HCT116 (cell line): ENCODE results near the gene IL10RB.
"Not testable (repeated sequence)": the region's sequence is repeated elsewhere in the genome, so short reads cannot be mapped to it uniquely, and the experiment has no call there.

ENCODE experiments used
- EGR1 ChIP-seq: IDR thresholded peaks from 2 replicates; pipeline ENCODE4 v1.6.1; 2012; ENCODE audit warnings: low read depth
- ELF1 ChIP-seq: IDR thresholded peaks from 2 replicates; pipeline ENCODE4 v1.6.1; 2012; ENCODE audit warnings: low read depth, borderline replicate concordance
- EZH2 ChIP-seq: fragments of 200-600 bp; sonication (generic); IDR thresholded peaks from 2 replicates; pipeline ENCODE4 v1.6.1; 2017; ENCODE audit warnings: antibody characterized with exemption, mixed run types
- EZH2phosphoT487 ChIP-seq: fragments of 200-600 bp; IDR thresholded peaks from 2 replicates; pipeline ENCODE4 v1.6.1; 2018; ENCODE audit warnings: antibody characterized with exemption, borderline replicate concordance
- POLR2A ChIP-seq: IDR thresholded peaks from 2 replicates; pipeline ENCODE4 v1.7.0; 2011; ENCODE audit warnings: borderline replicate concordance; ENCODE audit not compliant: insufficient read depth, insufficient read length; ENCODE audit errors: extremely low read depth
- POLR2AphosphoS5 ChIP-seq: IDR thresholded peaks from 2 replicates; pipeline ENCODE4 v1.6.1; 2011; ENCODE audit warnings: mild to moderate bottlenecking, low read depth, low read length, moderate library complexity
- SP1 ChIP-seq: IDR thresholded peaks from 2 replicates; pipeline ENCODE4 v1.6.1; 2012; ENCODE audit warnings: low read depth
- SRF ChIP-seq: IDR thresholded peaks from 2 replicates; pipeline ENCODE4 v1.6.1; 2012; ENCODE audit warnings: low read depth
- YY1 ChIP-seq: IDR thresholded peaks from 2 replicates; pipeline ENCODE4 v1.6.1; 2011; ENCODE audit warnings: low read length, low read depth, moderate library complexity, mild to moderate bottlenecking; ENCODE audit not compliant: insufficient replicate concordance; ENCODE audit errors: extremely low read depth
- ZNF274 ChIP-seq: fragments of 200-500 bp; sonication (Bioruptor generic); IDR thresholded peaks from 2 replicates; pipeline ENCODE4 v1.6.1; 2014; ENCODE audit warnings: mild to moderate bottlenecking, low read depth, low read length, inconsistent platforms
- TF ChIP-seq, protein P1 (sequence below), 3 experiments: fragments of 200-600 bp in 1 of 3; sonication (generic) in 1 of 3; IDR thresholded peaks in 2 of 3; conservative IDR thresholded peaks in 1 of 3; 2 replicates each; pipeline ENCODE4 v1.5.1; 2012 to 2017; ENCODE audit warnings: low read depth in 2 of 3, low read length in 2 of 3, antibody characterized with exemption in 1 of 3, borderline replicate concordance in 1 of 3, control low read depth in 1 of 3, mild to moderate bottlenecking in 1 of 3, mixed read lengths in 1 of 3, mixed run types in 1 of 3, moderate library complexity in 1 of 3; ENCODE audit not compliant: insufficient read depth in 1 of 3
- TF ChIP-seq, protein P2 (sequence below): IDR thresholded peaks from 2 replicates; pipeline ENCODE4 v1.6.1; 2012
- TF ChIP-seq, protein P3 (sequence below): IDR thresholded peaks from 2 replicates; pipeline ENCODE4 v1.6.1; 2012

DNA sequence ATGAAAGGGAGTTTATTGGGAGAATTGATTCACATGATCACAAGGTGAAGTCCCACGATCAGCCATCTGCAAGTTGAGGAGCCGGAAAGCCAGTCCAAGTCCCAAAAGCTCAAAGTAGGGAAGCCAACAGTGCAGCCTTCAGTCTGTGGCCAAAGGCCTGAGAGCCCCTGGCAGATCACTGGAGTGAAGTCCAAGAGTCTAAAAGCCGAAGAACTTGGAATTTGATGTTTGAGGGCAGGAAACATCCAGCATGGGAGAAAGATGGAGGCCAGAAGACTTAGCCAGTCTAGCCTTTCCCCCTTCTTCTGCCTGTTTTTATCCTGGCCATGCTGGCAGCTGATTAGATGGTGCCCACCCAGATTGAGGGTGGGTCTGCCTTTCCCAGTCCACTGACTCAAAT, 40.8 kb upstream of the IL10RB start:
- not testable (repeated sequence) for TF ChIP-seq EZH2phosphoT487, POLR2AphosphoS5, POLR2A, ZNF274, EZH2, ELF1, SRF, EGR1, YY1, SP1
- TF ChIP-seq, protein P1, sequence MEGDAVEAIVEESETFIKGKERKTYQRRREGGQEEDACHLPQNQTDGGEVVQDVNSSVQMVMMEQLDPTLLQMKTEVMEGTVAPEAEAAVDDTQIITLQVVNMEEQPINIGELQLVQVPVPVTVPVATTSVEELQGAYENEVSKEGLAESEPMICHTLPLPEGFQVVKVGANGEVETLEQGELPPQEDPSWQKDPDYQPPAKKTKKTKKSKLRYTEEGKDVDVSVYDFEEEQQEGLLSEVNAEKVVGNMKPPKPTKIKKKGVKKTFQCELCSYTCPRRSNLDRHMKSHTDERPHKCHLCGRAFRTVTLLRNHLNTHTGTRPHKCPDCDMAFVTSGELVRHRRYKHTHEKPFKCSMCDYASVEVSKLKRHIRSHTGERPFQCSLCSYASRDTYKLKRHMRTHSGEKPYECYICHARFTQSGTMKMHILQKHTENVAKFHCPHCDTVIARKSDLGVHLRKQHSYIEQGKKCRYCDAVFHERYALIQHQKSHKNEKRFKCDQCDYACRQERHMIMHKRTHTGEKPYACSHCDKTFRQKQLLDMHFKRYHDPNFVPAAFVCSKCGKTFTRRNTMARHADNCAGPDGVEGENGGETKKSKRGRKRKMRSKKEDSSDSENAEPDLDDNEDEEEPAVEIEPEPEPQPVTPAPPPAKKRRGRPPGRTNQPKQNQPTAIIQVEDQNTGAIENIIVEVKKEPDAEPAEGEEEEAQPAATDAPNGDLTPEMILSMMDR (IDR thresholded peaks at IDR 0.05 in 2 of 3, conservative IDR thresholded peaks at IDR 0.05 in 1 of 3; ENCODE audit: borderline replicate concordance in 1 of 3, insufficient read depth in 1 of 3, low read depth in 2 of 3, low read length in 2 of 3) = not testable (repeated sequence)
- TF ChIP-seq, protein P2, sequence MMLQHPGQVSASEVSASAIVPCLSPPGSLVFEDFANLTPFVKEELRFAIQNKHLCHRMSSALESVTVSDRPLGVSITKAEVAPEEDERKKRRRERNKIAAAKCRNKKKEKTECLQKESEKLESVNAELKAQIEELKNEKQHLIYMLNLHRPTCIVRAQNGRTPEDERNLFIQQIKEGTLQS = not testable (repeated sequence)
- TF ChIP-seq, protein P3, sequence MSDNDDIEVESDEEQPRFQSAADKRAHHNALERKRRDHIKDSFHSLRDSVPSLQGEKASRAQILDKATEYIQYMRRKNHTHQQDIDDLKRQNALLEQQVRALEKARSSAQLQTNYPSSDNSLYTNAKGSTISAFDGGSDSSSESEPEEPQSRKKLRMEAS = not testable (repeated sequence)
